Activated CD4-positive, CD25-positive, alpha-beta regulatory T cell treated with anti-CD3 and anti-CD28 coated beads, Interleukin-2, amount 50 U/mL, for 16 hours (primary cell): ENCODE results near the gene COQ8A.
"Not testable (repeated sequence)": the region's sequence is repeated elsewhere in the genome, so short reads cannot be mapped to it uniquely, and the experiment has no call there.

Experiments used
- DNase-seq: peaks from one replicate; pipeline ENCODE4 v3.0.0-alpha.2; 2020; ENCODE audit warnings: low read depth, low spot score

COQ8A gene

DNA sequence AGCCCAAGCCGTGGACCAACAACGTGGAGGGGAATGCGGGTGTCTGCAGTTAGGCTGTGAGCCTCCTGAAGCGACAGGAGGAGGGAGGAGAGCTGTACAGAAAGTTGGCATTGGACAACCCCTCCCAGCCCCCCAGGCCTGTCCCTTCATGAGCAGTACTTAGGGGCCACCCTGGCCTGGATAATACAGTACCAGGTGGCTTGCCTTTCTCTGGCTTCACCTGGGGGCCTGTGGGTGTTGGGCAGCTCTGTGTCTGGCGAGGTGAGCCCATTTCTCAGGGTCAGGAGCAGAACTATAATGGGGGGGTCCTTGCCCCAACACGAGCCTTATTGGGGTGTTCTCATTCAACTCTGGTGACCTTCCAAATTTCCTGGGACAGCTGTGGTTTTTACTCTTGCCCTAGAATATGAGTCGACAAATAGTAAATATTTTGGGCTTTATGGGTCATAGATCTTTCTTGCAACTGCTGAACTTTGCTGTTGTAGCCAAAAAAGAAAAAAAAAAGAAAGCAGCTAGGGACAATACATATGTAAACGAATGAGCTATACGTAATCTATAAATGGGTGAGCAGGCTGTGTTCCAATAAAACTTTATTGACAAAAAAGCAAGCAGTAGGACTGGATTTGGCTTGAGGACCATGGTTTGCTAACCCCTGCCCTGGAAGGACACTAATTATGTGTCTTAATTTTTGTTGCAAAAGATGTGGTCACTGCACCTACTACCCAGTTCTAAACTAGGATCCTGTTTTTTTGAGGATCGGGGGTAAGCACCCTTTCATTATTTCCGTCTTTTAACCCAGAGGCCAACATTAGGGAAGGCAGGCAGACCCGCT lies 11.4 kb downstream of the COQ8A start:
- no peak for DNase-seq

DNA sequence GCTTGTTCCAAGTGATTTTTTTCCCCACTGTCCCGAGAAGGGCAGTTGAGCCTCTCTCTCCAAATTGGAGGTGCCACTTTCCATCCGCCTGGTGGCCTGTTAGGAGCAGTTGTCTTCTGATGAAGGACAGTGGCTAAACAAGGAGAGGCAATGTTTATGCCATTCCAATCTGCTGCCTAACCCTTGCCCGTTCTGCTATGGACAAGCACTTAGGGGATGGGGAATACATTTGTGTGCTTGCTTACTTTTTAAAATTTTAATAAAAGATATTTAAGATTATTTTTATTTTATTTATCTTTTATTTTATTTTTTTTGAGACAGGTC lies 12.0 kb downstream of the COQ8A start:
- no peak for DNase-seq

GRCh38 chr1:226953175-226953800 lies 13.2 kb downstream of the COQ8A start:
- no peak for DNase-seq

- DNase-seq: no peak
Measured at GRCh38 chr1:226954337-226954736, 14.2 kb downstream of the COQ8A start.

- DNase-seq: no peak
Measured at GRCh38 chr1:226954777-226955176, 14.7 kb downstream of the COQ8A start.

GRCh38 chr1:226955857-226956256 lies 15.8 kb downstream of the COQ8A start:
- not testable (repeated sequence) for DNase-seq

- DNase-seq: no peak
Measured at GRCh38 chr1:226956942-226957713, 17.0 kb downstream of the COQ8A start.

DNA sequence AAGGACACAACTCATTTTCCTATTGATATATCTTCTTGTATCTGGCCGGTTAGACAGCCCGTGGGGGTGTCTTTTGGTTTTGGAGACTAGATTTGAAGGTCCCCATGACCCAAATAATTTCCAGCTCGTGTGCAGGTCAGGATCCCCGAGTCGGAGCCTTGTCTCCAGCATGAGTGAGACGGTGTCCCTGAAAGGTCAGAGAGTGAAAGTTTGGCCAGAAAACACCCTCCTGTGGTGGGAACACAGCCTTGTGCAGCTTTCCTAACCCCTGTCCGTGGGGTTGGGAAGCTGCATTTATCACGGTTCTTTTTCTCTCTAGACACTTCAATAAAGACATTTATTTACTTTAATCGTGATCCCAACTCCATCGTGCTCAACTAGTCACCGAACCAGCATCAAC lies 17.6 kb downstream of the COQ8A start:
- no peak for DNase-seq

DNA sequence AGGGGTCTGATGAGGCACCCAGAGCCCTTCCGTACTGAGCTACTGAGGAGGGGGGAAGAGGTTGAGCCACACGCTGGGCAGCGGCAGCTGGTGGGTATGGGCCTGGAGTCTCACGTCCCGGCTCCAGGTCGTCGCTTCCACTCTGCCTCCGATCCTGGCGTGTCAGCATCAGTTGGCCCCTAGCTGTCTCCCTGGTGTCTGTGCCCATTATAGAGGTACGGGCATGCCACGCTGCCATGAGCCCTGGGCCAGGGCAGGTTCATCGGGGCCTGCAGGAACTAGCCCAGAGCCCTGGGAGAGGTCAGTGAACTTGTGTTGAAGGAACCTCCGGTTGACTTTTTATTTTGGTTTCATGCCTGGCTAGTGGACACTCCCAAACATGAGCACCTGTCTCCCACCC lies 18.2 kb downstream of the COQ8A start:
- DNase-seq: no peak

DNA sequence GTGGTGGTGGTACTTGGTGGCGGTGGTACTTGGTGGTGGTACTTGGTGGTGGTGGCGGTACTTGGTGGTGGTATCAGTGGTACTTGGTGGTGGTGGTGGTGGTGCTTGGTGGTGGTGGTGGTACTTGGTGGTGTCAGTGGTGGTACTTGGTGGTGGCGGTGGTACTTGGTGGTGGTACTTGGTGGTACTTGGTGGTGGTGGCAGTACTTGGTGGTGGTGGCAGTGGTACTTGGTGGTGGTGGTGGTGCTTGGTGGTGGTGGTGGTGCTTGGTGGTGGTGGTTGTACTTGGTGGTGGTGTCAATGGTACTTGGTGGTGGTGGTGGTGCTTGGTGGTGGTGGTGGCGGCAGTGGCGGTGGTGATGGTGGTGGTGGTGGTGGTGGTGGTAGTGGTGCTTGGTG lies 20.2 kb downstream of the COQ8A start:
- DNase-seq: no peak

DNA sequence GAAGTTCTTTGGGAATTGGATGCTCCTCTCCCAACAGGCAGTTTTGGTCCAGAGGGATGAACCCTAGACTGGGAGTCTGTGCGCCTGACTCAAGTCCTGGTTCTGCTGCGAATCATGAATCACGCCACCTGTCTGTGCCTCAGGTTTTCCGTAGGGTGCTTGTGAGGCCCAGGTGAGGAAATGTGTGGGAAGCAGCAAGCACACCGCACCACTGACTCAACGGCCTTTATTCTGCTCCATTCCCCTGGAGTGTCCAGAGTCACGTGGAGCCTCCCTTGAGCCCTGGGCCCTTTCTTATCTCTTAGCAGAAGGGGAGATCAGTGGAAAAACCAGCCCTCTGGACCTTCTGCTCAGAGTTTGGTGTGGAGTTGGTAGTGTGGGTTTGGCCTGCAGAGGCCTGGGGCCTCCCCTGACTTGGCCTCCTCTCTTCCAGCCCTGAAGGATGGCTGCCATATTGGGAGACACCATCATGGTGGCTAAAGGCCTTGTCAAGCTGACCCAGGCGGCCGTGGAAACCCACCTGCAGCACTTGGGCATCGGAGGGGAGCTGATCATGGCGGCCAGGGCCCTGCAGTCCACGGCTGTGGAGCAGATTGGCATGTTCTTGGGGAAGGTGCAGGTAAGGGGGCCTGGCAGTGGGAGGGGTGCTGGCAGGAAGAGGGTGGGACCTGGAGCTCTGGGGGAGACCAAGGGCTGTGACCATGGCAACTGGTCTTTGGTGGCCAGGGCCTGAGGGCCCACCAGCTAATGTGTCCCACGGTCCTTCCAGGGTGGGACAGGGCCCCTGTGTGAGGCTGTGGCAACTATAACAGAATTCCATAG lies 21.1 kb downstream of the COQ8A start:
- DNase-seq: no peak

DNA sequence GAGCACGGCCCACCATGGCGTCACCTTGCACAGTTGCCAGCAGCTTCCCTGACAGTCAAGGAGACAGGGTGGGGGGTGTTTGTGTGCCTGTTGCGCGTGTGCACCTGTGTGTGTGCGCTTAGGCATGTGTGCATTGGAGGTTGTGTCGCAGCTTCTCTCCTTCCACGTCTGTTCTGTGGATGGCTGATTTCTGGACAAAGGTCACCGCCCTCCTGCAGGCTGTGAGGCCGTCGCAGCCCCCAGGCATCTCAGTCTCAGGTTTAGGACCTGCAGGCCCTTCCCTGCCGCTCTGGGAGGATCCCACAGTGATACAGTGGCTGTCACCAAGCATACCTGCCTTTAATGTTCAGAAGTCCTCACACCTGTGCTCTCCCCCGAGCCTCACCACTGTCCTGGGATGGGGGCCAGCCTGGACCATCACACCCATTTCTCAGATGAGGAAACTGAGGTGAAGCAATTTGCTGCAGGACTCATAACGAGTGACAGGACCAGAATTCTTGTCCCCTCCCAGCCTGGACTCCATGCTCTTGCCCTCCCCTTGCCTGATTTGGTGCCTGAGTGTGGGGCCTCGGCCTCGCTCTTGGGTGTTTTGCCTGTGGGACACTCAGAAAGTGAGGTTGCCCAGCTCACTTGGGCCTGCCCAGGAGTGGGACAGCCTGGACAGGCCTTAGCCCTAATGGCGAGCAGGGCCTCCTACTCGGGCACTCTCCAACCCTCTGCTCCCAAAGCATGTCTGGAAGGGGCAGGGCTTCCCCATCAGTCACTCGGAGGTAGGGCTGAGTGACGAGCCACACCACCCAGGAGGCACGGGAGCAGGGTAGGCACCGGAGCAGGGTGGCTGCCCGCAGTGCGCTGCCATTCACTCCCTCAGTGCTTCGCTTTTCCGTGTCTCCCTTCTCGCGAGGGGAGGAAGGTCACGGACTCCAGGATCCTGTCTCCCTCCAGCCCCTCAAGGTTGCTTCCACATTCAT lies 22.6 kb downstream of the COQ8A start:
- DNase-seq: no peak

- DNase-seq: no peak
Measured at GRCh38 chr1:226964068-226964425, 24.0 kb downstream of the COQ8A start.

DNA sequence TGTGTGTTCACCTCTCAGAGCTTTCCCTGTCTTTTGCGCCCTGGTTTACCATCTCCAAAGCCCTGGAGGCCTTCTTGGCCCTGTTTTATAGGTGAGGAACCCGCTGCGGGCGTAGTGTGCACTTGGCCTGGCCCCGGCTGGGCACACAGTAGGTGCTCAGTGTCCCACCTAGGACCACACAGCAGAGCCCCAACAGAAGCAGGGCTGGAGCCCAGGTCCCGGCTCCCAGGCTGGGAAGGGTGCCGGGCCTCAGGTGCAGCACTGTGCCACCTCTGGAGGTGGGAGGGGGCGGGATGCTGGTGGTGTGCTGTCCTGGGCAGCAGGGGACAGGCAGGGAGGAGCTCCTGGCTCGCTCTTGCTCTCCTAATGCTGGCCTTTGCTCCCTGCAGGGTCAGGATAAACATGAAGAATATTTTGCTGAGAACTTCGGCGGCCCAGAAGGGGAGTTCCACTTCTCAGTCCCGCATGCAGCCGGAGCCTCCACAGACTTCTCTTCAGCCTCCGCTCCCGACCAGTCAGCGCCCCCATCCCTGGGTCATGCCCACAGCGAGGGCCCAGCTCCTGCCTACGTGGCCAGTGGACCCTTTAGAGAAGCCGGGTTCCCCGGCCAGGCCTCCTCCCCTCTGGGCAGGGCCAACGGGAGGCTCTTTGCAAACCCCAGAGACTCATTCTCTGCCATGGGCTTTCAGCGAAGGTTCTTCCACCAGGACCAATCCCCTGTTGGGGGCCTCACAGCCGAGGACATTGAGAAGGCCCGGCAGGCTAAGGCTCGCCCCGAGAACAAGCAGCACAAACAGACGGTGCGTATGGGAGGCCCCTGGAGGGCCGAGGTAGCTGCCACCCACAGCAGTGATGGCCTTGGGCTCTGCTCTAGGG lies 24.8 kb downstream of the COQ8A start:
- no peak for DNase-seq

- DNase-seq: no peak
Measured at GRCh38 chr1:226965581-226966440, 25.7 kb downstream of the COQ8A start.

- no peak for DNase-seq
Measured at GRCh38 chr1:226966683-226967082, 26.6 kb downstream of the COQ8A start.

- DNase-seq: no peak
Measured at GRCh38 chr1:226967665-226968064, 27.6 kb downstream of the COQ8A start.

DNA sequence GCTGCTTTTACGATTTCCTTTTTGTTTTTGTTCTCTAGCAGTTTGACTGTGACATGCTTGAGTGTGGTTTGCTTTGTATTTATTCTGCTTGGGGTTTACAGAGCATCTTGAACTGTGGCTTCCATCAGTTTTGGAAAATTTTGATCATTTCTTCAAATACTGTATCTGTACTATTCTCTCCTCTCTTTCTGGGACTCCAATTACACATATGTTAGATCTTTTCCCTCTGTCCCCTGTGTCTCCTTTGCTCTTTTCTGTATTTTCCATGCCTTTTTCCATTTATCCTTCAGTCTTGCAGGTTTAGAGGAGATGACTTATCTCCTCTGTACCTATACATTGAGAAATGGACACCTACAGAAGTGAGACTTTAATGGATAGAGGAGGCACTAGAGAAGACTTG lies 31.7 kb downstream of the COQ8A start:
- no peak for DNase-seq

- no peak for DNase-seq
Measured at GRCh38 chr1:226972931-226973330, 32.8 kb downstream of the COQ8A start.
